Suppressor macrophage treated with lipopolysaccharide for 4 hours (primary cell): ENCODE results near the gene SFXN4.

Experiments used
- DNase-seq: peaks from one replicate; pipeline ENCODE4 v3.0.0-alpha.2; 2020

SFXN4 gene

DNA sequence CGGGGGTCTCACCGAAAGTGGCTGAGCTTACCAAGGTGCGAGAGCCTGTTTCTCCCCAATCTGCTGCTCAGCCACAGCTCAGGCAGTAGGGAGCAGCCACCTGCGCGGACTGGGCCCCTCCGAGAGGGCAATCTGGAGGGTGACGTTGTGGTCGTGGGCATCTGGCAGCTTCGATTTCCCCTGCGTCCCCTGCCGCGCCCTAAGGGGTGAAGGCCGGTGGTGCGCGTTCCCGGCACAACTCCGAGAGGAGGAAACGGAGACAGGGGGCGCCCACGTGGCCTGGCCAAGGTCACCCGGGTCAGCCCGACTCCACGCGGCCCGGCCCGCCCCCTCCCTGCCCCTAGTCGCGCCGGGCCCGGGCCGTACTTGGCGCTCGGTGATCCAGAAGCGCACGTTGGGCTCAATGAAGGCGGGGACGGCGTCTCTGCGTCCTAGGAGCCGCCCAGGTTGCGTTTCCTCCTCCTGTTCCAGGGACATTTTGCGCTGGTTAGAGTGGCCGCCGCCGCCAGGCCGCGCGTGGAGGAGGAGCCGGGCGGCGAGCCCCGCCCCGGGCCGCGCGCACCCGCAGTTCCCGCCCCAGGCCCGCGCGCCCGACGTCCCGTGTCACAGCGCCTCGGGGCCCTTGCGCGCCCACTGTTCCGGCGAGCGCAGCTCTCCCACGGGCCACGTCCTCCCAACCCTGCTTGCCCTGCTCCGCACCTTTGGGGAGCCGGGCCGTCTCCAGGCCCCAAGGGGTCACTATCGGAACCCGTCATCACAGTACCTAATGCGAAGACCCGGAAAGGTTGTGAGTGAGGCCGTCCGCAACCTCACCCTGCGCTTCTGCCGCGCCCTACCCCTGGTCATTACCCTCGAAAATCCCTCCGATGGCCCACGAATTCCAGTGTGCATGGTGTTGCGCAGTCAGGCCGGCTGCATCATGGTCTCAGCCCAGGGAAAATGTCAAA, at the start of gene SFXN4:
Gene SFXN4 (minus strand): TSS at position 544 of the 947 bp plus-strand sequence. CDS start 67 bp downstream, at position 477.
- DNase-seq: peak; percentile 86

DNA sequence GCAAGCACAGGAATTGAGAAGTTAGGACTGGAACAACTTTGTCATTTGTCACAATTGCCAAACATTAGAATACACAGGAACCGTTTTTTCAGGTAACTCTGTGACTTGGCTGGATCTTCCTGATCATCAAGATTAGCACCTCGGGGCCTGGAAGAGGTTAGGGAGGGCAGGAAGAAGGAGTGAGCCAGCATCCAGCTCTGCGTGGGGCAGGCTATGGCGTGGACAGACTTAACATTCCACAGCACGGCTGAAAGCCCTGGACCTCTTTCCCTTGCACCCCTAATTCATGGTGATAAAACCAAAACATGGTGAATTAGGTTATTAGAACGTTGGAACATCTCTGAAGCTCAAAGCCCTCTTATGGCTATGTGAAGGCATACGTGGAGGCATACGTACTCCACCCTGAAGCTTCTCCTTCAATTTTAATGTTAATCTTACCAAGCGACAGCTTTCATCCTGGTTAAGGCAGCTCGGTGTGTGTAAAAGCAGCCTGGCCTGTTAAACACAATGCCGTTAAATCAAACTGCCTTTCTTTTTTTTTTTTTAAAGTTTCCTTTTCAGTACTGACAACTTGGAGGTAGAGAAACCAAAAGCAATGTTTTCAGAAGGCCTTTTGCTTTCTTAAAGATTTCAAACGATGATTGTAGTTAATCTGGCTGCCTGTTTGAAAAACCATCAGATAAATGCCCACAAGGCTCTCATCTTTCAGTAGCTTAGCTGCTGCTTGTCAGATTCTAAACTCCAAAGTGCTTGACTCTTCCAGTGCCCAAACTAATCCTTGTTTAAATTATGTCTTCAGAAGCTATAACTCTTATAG, 46.3 kb upstream of the SFXN4 start:
- DNase-seq: peak; percentile 25

DNA sequence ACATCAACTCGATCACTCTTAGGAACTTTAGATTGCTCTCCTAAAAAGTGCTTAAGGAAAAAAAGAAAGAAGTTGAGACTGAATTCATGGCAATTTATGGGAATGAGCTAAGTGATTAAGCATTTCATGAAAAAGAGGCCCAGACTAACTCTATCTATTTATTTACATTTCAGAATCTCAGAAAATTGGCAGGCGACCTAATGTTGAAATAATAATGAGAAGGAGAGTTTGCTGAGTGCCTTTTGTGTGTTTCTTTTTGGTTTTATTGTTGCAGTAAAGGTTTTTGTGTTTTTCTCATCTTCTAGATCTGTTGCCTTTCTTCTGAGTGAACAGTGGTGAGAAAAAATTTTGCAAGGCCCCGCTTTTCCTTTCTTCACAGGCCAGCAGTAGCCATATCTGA, 45.7 kb upstream of the SFXN4 start:
- DNase-seq: no peak

GRCh38 chr10:119210633-119211032, 45.1 kb upstream of the SFXN4 start:
- no peak for DNase-seq

DNA sequence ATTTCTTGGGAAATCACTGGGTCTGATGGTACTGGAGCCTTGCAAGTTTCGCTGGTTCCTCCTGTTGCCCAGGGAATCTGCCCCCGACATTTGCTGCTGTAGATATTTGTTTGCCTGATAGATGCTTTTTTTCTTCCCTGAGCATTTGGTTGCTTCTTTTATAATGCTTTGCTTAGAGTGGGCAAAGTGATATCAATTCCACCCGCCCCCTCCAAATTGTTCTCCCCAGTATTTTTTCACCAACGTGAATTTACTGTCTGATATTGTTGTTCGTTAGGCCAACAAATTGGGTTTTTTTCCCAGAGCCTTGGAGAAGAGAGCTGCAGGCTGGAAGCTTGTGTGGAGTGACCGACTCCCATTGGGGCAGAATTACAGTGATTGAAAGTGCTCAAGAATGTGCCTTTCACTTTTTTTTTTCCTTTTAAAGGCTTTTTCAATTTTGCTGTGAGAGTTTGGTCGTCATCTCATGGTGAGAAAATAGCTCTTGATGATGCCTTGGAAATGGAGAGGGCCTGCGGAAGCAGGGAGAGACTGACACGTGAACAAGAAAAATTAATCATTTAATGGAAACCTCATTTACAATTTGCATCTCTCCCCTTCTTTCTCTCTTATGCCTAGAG, 44.3 kb upstream of the SFXN4 start:
- no peak for DNase-seq

DNA sequence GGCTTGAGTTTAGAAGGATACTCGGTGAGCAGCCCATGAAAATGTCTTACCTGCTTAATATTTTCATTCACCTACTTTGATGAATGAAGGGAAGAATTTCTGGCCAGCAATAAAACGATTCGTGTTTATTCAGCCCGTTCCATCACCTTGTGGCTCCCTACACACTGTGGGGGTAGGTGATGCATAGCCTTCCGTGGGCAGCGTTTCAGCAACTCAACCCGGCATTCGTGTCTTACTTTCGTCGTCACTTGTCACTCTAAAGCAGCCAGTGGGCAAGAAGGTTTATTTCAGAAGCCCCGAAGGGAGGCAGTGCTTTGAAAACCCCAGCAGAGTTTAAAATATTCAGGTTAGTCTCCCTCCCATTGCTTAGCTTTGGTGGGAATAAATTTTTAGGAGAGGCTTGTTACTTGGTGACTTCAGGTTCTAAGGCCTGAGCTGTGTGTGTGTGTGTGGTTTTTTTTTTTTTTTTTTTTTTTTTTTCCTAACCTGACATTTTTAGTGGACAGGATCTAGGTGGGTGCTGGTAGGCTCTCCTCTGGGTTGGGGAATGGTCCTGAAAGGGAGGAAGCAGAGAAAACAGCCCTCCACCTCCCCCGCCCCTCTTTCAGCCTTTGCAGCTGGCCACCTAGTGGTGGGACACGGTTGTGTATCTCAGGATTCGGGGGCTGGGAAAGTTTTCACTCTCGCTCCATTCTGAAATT, 43.7 kb upstream of the SFXN4 start:
- DNase-seq: peak; percentile 64

GRCh38 chr10:119208553-119208940, 43.0 kb upstream of the SFXN4 start:
- DNase-seq: no peak

GRCh38 chr10:119207713-119208552, 42.4 kb upstream of the SFXN4 start:
- peak; percentile 41 for DNase-seq

DNA sequence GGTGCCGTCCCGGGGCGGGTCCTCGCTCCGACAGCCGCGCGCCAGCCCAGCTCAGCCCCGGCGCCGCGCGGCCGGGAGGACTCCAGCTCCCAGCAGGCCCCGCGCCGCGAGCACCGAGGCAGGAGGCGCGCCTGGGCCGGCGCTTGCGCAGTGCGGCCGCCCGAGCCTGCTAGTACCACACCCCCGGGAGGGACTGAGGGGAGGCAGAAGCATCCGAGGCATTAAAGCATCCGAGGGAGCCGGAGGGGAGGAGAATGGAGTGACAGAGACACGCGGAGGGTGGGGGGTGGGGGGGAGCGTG, 41.8 kb upstream of the SFXN4 start, which contains the start of gene GRK5:
Gene GRK5 (plus strand): TSS at position 206 of the 301 bp plus-strand sequence. CDS start 347 bp downstream, outside the sequence.
- DNase-seq: peak; percentile 98

DNA sequence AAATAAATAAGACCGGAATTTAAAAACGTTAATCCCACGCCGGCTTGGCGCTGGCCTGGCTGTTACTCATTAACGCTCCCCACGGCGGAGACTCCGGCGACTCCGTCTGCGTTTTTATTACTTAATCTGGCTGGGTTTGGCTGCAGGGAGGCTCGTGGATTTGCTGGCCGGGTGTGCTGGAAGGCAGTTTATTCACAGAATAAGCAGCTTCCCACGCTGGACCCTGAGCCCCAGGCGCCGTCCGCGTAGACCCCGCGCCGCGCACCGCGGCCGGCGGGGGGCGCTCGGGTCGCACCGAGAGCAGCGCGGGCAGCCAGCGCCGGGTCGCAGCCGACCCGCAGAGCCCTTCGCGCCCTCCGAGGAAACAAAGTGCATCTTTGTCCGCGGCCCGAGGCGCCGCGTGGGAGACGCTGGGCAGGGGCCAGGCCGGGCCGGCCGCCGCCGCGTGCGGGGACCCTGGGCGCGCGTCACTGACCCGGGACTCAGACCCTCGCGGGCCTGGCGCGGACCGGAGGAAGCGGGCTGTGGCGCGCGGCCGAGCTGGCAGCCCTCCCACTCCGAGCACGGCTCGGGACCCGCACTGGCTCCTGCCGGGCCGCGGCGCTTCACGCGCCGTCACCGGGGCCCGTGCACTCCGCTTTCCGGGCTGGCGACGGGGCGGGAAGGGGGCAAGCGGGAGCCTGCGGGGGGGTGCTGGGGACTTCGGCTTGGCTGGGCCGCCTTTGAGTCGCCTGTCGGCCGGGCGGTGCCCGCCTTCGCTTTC, 41.3 kb upstream of the SFXN4 start:
- DNase-seq: peak; percentile 79

DNA sequence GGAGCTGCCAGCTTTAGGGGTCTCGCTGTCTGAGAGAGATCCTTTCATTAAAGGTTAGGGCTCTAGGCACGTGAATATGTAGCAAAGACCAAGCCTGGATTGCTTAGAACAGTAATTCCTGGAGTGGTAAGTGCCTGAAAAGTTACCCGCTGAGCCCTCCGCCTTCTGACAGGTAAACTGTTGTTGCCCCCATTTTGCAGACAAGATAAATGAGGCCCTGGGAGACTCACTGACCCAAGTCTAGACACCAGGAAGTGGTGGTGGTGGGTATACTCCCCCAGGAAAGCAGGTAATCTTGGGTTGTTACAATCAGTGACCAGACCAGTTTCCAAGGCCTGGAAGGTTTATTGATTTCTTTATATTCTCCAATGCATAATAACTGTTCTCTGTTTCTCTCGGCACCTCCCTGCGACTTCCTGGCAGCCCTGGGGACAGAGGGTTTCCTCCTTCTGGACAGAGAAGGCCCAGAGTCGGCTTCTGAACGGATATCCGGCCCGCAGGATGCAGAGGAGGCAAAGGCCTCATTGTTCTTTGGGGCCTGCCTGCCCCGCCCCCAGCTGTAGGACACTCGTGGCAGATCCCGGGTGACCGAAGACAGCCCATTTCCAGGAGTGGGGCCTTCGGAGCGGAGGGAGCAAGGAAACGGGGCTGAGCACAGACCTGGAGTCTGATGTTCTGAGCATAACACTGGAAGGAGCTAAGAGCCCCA, 40.5 kb upstream of the SFXN4 start:
- peak; percentile 54 for DNase-seq

GRCh38 chr10:119203006-119203405, 37.5 kb upstream of the SFXN4 start:
- DNase-seq: no peak

- DNase-seq: no peak
These were observed 35.7 kb upstream of the SFXN4 start for GRCh38 chr10:119201233-119201632.

DNA sequence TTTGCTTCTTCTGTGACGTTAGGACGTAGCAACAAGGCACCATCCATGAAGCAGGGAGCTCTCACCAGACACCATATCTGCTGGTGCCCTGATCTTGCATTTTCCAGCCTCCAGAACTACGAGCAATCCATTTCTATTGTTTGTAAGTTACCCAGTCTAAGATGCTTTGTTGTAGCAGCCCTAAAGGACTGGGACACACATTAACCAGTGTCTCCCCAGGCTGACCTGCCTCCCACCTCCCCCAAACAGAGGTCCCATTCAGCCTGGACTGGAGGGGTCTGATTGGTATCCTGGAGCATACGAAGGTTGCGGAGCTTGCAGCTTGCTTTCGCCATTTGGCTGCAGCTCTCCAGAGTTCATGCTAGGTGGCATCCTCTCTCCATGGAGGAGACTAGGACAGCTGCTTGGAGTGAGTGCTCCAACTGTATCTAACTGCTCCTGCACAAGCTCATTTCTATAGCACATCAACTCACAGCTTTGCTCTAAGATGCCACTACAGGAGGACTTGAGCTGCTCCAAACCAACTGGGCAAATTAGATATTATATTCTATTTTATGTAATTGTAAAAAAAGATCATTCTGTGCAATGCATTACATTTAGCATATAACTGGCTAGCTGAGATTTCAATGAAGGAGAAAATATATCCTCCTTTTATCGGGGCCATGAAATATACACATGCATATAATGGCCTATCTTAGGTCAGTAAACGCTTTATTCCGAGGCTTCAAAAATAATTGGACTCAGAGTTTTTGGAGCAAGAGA, 33.9 kb upstream of the SFXN4 start:
- peak; percentile 71 for DNase-seq

DNA sequence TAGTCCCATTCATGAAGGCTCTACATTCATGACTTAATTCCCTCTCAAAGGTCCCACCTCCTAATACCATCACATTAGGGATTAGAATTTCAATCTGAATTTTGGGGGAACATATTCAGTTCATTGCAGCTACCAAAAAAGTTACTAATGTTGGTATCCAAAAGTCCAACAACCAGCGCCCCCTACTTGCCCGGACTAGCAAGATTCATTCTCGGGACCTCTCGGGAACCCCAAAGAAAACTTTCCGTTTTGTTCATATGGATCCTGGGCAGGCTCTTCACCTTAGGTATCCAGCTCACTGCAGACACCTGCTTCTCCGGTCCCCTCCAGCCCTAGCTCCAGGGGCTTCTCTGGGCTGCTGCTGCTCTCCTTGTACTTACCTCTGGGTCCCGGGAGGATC, 32.9 kb upstream of the SFXN4 start:
- peak; percentile 25 for DNase-seq

DNA sequence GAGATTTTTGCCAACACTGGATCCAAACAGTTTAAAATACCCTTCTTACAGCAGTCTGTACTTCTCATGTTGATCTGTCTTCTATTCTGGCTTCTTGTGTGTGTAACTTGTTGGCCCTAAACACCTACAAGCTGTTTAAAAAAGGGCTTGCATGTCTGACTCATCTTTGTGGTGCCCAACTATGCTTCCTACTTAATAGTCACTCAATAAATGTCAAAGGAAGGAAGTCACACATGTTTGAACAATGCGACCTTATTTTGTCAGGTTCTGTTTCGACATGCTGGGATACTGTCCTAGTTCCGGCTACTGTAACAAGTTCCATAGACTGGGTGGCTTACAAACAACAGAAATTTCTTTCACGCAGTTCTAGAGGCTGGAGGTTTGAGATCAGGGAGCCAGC, 32.4 kb upstream of the SFXN4 start:
- peak; percentile 56 for DNase-seq

GRCh38 chr10:119191881-119192280, 26.4 kb upstream of the SFXN4 start:
- DNase-seq: no peak

- DNase-seq: no peak
These were observed 25.7 kb upstream of the SFXN4 start for GRCh38 chr10:119190954-119191785.

DNA sequence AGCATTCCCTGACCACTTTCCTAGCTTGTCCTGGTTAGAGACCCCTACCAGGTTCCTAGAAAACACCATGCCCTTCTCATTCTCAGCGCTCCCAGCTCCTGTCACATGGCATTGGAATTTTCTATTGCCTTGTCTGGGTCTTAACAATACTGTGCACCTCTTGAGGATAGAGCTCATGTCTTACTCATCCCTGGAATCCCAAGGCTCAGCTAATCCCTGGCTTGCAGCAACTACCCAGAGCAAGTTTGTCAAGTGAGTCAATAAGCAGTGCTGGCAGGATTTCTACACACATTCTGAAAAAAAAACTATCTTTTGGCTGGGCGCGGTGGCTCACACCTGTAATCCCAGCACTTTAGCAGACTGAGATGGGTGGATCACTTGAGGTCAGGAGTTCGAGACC, 24.8 kb upstream of the SFXN4 start:
- no peak for DNase-seq
